GM12878 (cell line): Measurements from ENCODE around the gene MRPL1. TPM values are rescaled to one million over a fixed set of nuclear protein-coding genes. Genes with fewer than 3 reads are reported as not detected.
"Not testable (repeated sequence)": the region's sequence is repeated elsewhere in the genome, so short reads cannot be mapped to it uniquely, and the experiment has no call there.

Experiments
- ATAC-seq: fragments of 200-7000 bp; cut with Tn5 transposase; 3 replicates; pipeline ENCODE4 v1.9.1; 2020; ENCODE audit warnings: mild to moderate bottlenecking, moderate library complexity
- BruUV-seq: library from RNA; stranded (reverse); fragments of 400-500 nt; replicated peaks from 2 replicates; lab custom pipeline; 2021; lab: Mats Ljungman, UMichigan
- CTCF ChIA-PET: fragments of 300-600 bp; sonication (Branson Sonifier 250); formaldehyde crosslinking; extraction: SDS; loops from one replicate; lab custom pipeline; 2021; ENCODE audit warnings: inconsistent platforms; lab: Yijun Ruan, JAX
- POLR2A ChIA-PET: fragments of 350-600 bp; formaldehyde crosslinking; extraction: SDS; loops from one replicate; lab custom pipeline; 2021; ENCODE audit warnings: inconsistent platforms; lab: Charles Lee
- RAD21 ChIA-PET: fragments of 300-600 bp; sonication (Branson Sonifier 250); formaldehyde crosslinking; loops from one replicate; lab custom pipeline; 2023; ENCODE audit warnings: antibody characterized with exemption; ENCODE audit not compliant: unreplicated experiment; lab: Charles Lee
- SMC1A ChIA-PET: fragments of 300-600 bp; sonication (Branson Sonifier 250); formaldehyde crosslinking; loops from one replicate; lab custom pipeline; 2023; ENCODE audit not compliant: unreplicated experiment, uncharacterized antibody; lab: Charles Lee
- DNase-seq: peaks from one replicate; pipeline ENCODE4 v3.0.0-alpha.2; 2011; ENCODE audit warnings: low read depth, low spot score
- FAIRE-seq: peaks from 3 replicates; lab custom pipeline; 2011; peaks lifted over from hg19 to GRCh38; lab: Jason Lieb, UNC
- H2AFZ ChIP-seq: 2 replicates; pipeline ENCODE4 v1.6.0; 2011; ENCODE audit warnings: low read depth, low read length, control low read depth; ENCODE audit not compliant: control insufficient read depth
- H3K27ac ChIP-seq: 2 replicates; pipeline ENCODE4 v1.5.1; 2011; ENCODE audit warnings: control low read depth; ENCODE audit not compliant: control insufficient read depth, insufficient read depth
- H3K27me3 ChIP-seq, 2 experiments: replicated peaks in 1 of 2; 2 replicates each; pipeline versions ENCODE4 v1.6.0 to v1.6.1; 2011; ENCODE audit warnings: low read length in 1 of 2; ENCODE audit not compliant: control insufficient read depth in 2 of 2, insufficient read depth in 2 of 2
- H3K36me3 ChIP-seq, 2 experiments: 2 replicates each; pipeline ENCODE4 v1.5.1; 2011; ENCODE audit warnings: low read length in 1 of 2; ENCODE audit not compliant: control insufficient read depth in 2 of 2, insufficient read depth in 2 of 2
- H3K4me1 ChIP-seq: 2 replicates; pipeline ENCODE4 v1.6.1; 2011; ENCODE audit warnings: mild to moderate bottlenecking, low read length, moderate library complexity, mixed read lengths; ENCODE audit not compliant: control insufficient read depth, insufficient read depth
- H3K4me2 ChIP-seq: 2 replicates; pipeline ENCODE4 v1.6.0; 2011; ENCODE audit warnings: control low read depth; ENCODE audit not compliant: control insufficient read depth, insufficient read depth
- H3K4me3 ChIP-seq: fragments of 200-600 bp; sonication (generic); 2 replicates; pipeline ENCODE4 v1.5.1; 2016
- H3K79me2 ChIP-seq: 2 replicates; pipeline ENCODE4 v1.6.0; 2011; ENCODE audit warnings: low read length; ENCODE audit not compliant: control insufficient read depth, insufficient read depth
- H3K9ac ChIP-seq: 2 replicates; pipeline ENCODE4 v1.8.0; 2011; ENCODE audit warnings: low read length, control low read depth, mixed read lengths; ENCODE audit not compliant: control insufficient read depth, insufficient read depth
- H3K9me3 ChIP-seq: replicated peaks from 3 replicates; pipeline ENCODE4 v1.5.1; 2011; ENCODE audit warnings: mild to moderate bottlenecking, low read length; ENCODE audit not compliant: control insufficient read depth, insufficient read depth
- H4K20me1 ChIP-seq: 2 replicates; pipeline ENCODE4 v1.6.0; 2011; ENCODE audit not compliant: control insufficient read depth, insufficient read depth
- CEBPZ ChIP-seq: fragments of 150-350 bp; IDR thresholded peaks from 2 replicates; pipeline ENCODE4 v1.6.1; 2016; ENCODE audit warnings: low read depth, low read length
- FOXK2 ChIP-seq: fragments of 450-650 bp; IDR thresholded peaks from 2 replicates; pipeline ENCODE4 v1.6.1; 2017; ENCODE audit warnings: mild to moderate bottlenecking, moderate library complexity
- FOXM1 ChIP-seq: IDR thresholded peaks from 2 replicates; pipeline ENCODE4 v1.6.1; 2012; ENCODE audit warnings: low read depth, mild to moderate bottlenecking, inconsistent platforms, low read length, moderate library complexity
- MLLT1 ChIP-seq: fragments of 450-650 bp; IDR thresholded peaks from 2 replicates; pipeline ENCODE4 v1.6.1; 2016; ENCODE audit warnings: mild to moderate bottlenecking
- NBN ChIP-seq: fragments of 450-650 bp; IDR thresholded peaks from 2 replicates; pipeline ENCODE4 v1.6.1; 2016
- NFXL1 ChIP-seq: fragments of 450-650 bp; IDR thresholded peaks from 2 replicates; pipeline ENCODE4 v1.6.1; 2017; ENCODE audit warnings: antibody characterized with exemption, mild to moderate bottlenecking, borderline replicate concordance
- NR2C2 ChIP-seq: IDR thresholded peaks from 2 replicates; pipeline ENCODE4 v1.6.1; 2011; ENCODE audit warnings: borderline replicate concordance, low read depth; ENCODE audit not compliant: control insufficient read depth, insufficient read length
- NR2F1 ChIP-seq: fragments of 450-650 bp; conservative IDR thresholded peaks from 2 replicates; pipeline ENCODE4 v1.6.1; 2017; ENCODE audit warnings: mild to moderate bottlenecking
- PAX8 ChIP-seq: fragments of 450-650 bp; IDR thresholded peaks from 2 replicates; pipeline ENCODE4 v1.6.1; 2017; ENCODE audit warnings: mild to moderate bottlenecking, moderate library complexity
- SUZ12 ChIP-seq: fragments of 200-600 bp; sonication (generic); IDR thresholded peaks from one replicate; pipeline ENCODE4 v1.6.1; 2018; ENCODE audit warnings: antibody characterized with exemption, mild to moderate bottlenecking; ENCODE audit not compliant: unreplicated experiment
- TCF3 ChIP-seq: IDR thresholded peaks from 2 replicates; pipeline ENCODE4 v1.6.1; 2012; ENCODE audit warnings: low read depth, mild to moderate bottlenecking, low read length, borderline replicate concordance; ENCODE audit not compliant: insufficient read depth
- YBX1 ChIP-seq: fragments of 450-650 bp; IDR thresholded peaks from 2 replicates; pipeline ENCODE4 v1.6.1; 2016; ENCODE audit warnings: antibody characterized with exemption
- ZSCAN29 ChIP-seq: fragments of 450-650 bp; IDR thresholded peaks from 2 replicates; pipeline ENCODE4 v1.6.1; 2017; ENCODE audit warnings: mild to moderate bottlenecking, moderate library complexity
- ZZZ3 ChIP-seq: IDR thresholded peaks from 2 replicates; pipeline ENCODE4 v1.6.1; 2011; ENCODE audit warnings: low read depth; ENCODE audit not compliant: control insufficient read depth, insufficient read length
- WGBS: methylation state at CpG from one replicate; pipeline ENCODE4 v1.1.6; 2016; ENCODE audit warnings: low lambda C conversion rate; ENCODE audit not compliant: insufficient replicate concordance, insufficient coverage; ENCODE audit errors: missing lambda C conversion rate; 5-methylcytosine and 5-hydroxymethylcytosine counted together
- in situ Hi-C: fragments of 300-500 bp; cut with MboI; formaldehyde crosslinking; loops from 9 replicates; pipeline ENCODE4 v1.14.3; 2018; ENCODE audit warnings: mixed read lengths
- intact Hi-C: fragments of 100-400 bp; cut with micrococcal nuclease; formaldehyde crosslinking; loops from one replicate; pipeline ENCODE4 v1.14.2; 2022; ENCODE audit not compliant: unreplicated experiment
- polyA plus RNA-seq, 11 experiments: library from polyadenylated mRNA; depleted of rRNA in 4 of 11; unstranded in 6 of 11; stranded (reverse) in 5 of 11; fragments of >200 nt; fragmentation: Nextera tagmentation in 4 of 11; fragmentation: Illumina TruSeq in 1 of 11; extraction: Ambion mirVana in 4 of 11; extraction: Trizol in 1 of 11; gene quantifications; 1 replicate in 1 of 11; 2 replicates in 10 of 11; pipeline versions ENCODE4 v1.2.1 to v1.2.3, GENCODE V29; 2011 to 2016; ENCODE audit warnings: inconsistent platforms in 2 of 11, missing spikeins in 2 of 11, low read depth in 1 of 11
- total RNA-seq, 4 experiments: library from RNA; depleted of rRNA in 3 of 4; stranded (reverse); fragments of >200 nt in 3 of 4; fragmentation: Illumina TruSeq in 1 of 4; extraction: Trizol in 1 of 4; gene quantifications; 2 replicates each; pipeline versions ENCODE4 v1.2.1 to v1.2.3, GENCODE V29; 2013 to 2021

The MRPL1 gene
- total and polyA plus RNA-seq, 10 of the 15 experiments (the other 5 are each of a cell fraction or from before 2014, with no cell fraction given): 20.2 to 35.7 (median 28.2) TPM

- intact Hi-C loops, FAIRE-seq, CTCF ChIA-PET, H3K9me3 ChIP-seq, H3K27me3 ChIP-seq, DNase-seq, H3K4me1 ChIP-seq, H3K36me3 ChIP-seq, SMC1A ChIA-PET, H4K20me1 ChIP-seq, in situ Hi-C loops: not testable (repeated sequence)
- Histone ChIP-seq H3K4me2 (peak overlapping the region; percentile 72), H3K9ac (peak overlapping the region; percentile 96), H3K27ac (peak overlapping the region; percentile 94; the same call in 1 of the 2 replicates), H3K4me3 (peak overlapping the region; percentile 78), H3K79me2 (peaks cover 26% of the 10 kb centered on the region), H2AFZ (peak overlapping the region; percentile 58; the same call in 1 of the 2 replicates)
- POLR2A ChIA-PET: interaction anchor here (0.6 to 0.7 kb wide), 3 partner anchors 246 to 992 kb away, joined by 3 to 5 read pairs (median 5); no protein-coding TSS in a partner anchor
- RAD21 ChIA-PET: interaction anchor here (1.7 kb wide), 1 partner anchor 43 kb away, joined by 9 read pairs; no protein-coding TSS in a partner anchor
- ATAC-seq: peak; percentile 19
- 29% methylated on average over 13 of the region's 14 CpGs for WGBS
- TF ChIP-seq MLLT1: 0 out of 2 replicates have a peak, but pooled peaks have one; percentile 31
- TSS peak; percentile 68 for BruUV-seq
Measured at GRCh38 chr4:77863341-77863740, 711 bp downstream of the MRPL1 start.

DNA sequence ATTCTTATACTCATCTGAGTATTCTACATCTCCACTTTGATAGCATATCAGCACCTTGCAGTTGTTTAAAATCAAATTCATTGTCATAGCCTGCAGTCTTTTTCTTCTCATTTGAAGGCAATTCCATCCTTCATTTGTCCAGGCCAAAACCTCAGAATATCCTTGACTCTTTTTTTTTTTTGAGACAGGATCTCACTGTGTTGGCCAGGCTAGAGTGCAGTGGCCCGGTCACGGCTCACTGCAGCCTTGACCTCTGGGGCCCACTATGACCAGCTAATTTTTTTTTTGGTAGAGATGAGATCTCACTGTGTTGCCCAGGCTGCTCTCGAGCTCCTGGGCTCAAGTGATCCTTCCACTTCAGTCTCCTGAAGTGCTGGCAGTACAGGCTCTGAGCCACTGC is 2.6 kb downstream of the MRPL1 start:
- no peaks in the 10 kb centered on the region; a peak in 1 of 4 replicates for H3K36me3 ChIP-seq
- H3K9ac ChIP-seq: no peak overlapping the region
- BruUV-seq: no TSS peak
- H3K27me3 ChIP-seq: no peaks in the 10 kb centered on the region
- no peaks in the 10 kb centered on the region for H4K20me1 ChIP-seq
- DNase-seq (no peak), ATAC-seq (no peak), FAIRE-seq (no peak)
- no peak overlapping the region for H3K27ac ChIP-seq
- in situ Hi-C loops: no loop called here
- peaks cover 32% of the 10 kb centered on the region for H3K79me2 ChIP-seq
- H3K4me3 ChIP-seq: 0 out of 2 replicates have a peak overlapping the region, but pooled peaks have one; percentile 8
- no peak overlapping the region for H2AFZ ChIP-seq
- ChIA-PET SMC1A (no interaction called here), CTCF (no interaction called here), POLR2A (no interaction called here), RAD21 (no interaction called here)
- 98% methylated on average over 3 of the region's 3 CpGs for WGBS
- no peak overlapping the region for H3K4me2 ChIP-seq
- H3K9me3 ChIP-seq: no peaks in the 10 kb centered on the region
- intact Hi-C loops: no loop called here
- peaks cover 6% of the 10 kb centered on the region; the same call in 1 of the 2 replicates for H3K4me1 ChIP-seq
- no peak for TF ChIP-seq NR2F1
- TF ChIP-seq NR2C2: no peak
- TF ChIP-seq FOXK2: no peak
- TF ChIP-seq ZZZ3: no peak
- TF ChIP-seq SUZ12: no peak
- TF ChIP-seq YBX1: no peak
- no peak for TF ChIP-seq PAX8
- no peak for TF ChIP-seq NFXL1
- no peak for TF ChIP-seq NBN
- TF ChIP-seq FOXM1: no peak
- no peak for TF ChIP-seq ZSCAN29
- TF ChIP-seq CEBPZ: no peak
- TF ChIP-seq TCF3: no peak
